Ovary (tissue), 3 donors: Measurements from ENCODE around the gene DMAC2.

ENCODE experiments used
- CTCF ChIP-seq, 3 donors: fragments of 450-650 bp in 2 of 3; fragments of 200-600 bp in 1 of 3; IDR thresholded peaks; one replicate each; pipeline versions ENCODE4 v1.5.1 to v1.8.0; 2016 to 2022; ENCODE audit warnings: antibody characterized with exemption in 3 of 3, mild to moderate bottlenecking in 1 of 3
- POLR2A ChIP-seq: fragments of 450-650 bp; IDR thresholded peaks from one replicate; pipeline ENCODE4 v1.6.1; 2017; ENCODE audit warnings: antibody characterized with exemption, mild to moderate bottlenecking, moderate library complexity
- donor health status: DM: no; HTN: no; CAD: no.

GRCh38 chr19:41476583-41476982, 36.9 kb upstream of the DMAC2 start:
- TF ChIP-seq POLR2A (no peak), CTCF (IDR thresholded peaks at IDR 0.05) (no peak)
